Naive thymus-derived CD4-positive, alpha-beta T cell (primary cell): ENCODE measurements around the gene MCUB. TPM values are rescaled to one million over a fixed set of nuclear protein-coding genes. Genes with fewer than 3 reads are reported as not detected.

Source experiments
- ATAC-seq: fragments of 150-1000 bp; cut with Tn5 transposase; 2 replicates; pipeline ENCODE4 v1.10.0; 2021; ENCODE audit warnings: mild to moderate bottlenecking, moderate library complexity
- CTCF ChIA-PET: fragments of 350-600 bp; sonication (Branson Sonifier 250); formaldehyde crosslinking; loops from one replicate; lab custom pipeline; 2021; ENCODE audit warnings: antibody characterized with exemption; lab: Charles Lee
- POLR2A ChIA-PET: fragments of 350-600 bp; sonication (Branson Sonifier 250); formaldehyde crosslinking; loops from one replicate; lab custom pipeline; 2021; ENCODE audit warnings: antibody characterized with exemption, inconsistent platforms; lab: Charles Lee
- DNase-seq, 9 donors: peaks; one replicate each; pipeline versions ENCODE4 v3.0.0 to v3.0.0-alpha.2; 2020 to 2022; ENCODE audit warnings: mixed read lengths in 1 of 9
- H3K27ac ChIP-seq: one replicate; pipeline ENCODE4 v1.7.0; 2013; ENCODE audit warnings: mild to moderate bottlenecking, low read depth, low read length, moderate library complexity
- H3K27me3 ChIP-seq, 2 donors: one replicate each; pipeline ENCODE4 v1.7.0; 2013; ENCODE audit warnings: low read length in 2 of 2, mild to moderate bottlenecking in 2 of 2, moderate library complexity in 2 of 2; ENCODE audit not compliant: control insufficient read depth in 2 of 2, insufficient read depth in 2 of 2
- H3K36me3 ChIP-seq, 3 experiments: 1 replicate in 2 of 3; 2 replicates in 1 of 3; pipeline ENCODE4 v1.7.0; 2013; ENCODE audit warnings: low read length in 3 of 3, mild to moderate bottlenecking in 3 of 3, moderate library complexity in 1 of 3; ENCODE audit not compliant: insufficient read depth in 3 of 3, control insufficient read depth in 2 of 3
- H3K4me1 ChIP-seq, 2 donors: one replicate each; pipeline ENCODE4 v1.7.0; 2013; ENCODE audit warnings: low read length in 2 of 2, mild to moderate bottlenecking in 2 of 2, moderate library complexity in 1 of 2; ENCODE audit not compliant: control insufficient read depth in 2 of 2, insufficient read depth in 2 of 2
- H3K4me3 ChIP-seq: 2 replicates; pipeline ENCODE4 v1.7.0; 2013; ENCODE audit warnings: mild to moderate bottlenecking, low read length
- H3K9me3 ChIP-seq, 3 experiments: 1 replicate in 2 of 3; 2 replicates in 1 of 3; pipeline ENCODE4 v1.7.0; 2013; ENCODE audit warnings: low read length in 3 of 3; ENCODE audit not compliant: control insufficient read depth in 2 of 3
- H3K27ac Mint-ChIP-seq, 9 donors: one replicate each; pipeline ENCODE4 v1.8.0; 2020 to 2022; ENCODE audit warnings: mixed read lengths in 9 of 9, mild to moderate bottlenecking in 8 of 9, moderate library complexity in 5 of 9, inconsistent platforms in 2 of 9
- H3K27me3 Mint-ChIP-seq, 5 donors: one replicate each; pipeline ENCODE4 v1.8.0; 2021 to 2022; ENCODE audit warnings: mixed read lengths in 5 of 5, mild to moderate bottlenecking in 1 of 5
- H3K36me3 Mint-ChIP-seq, 5 donors: one replicate each; pipeline ENCODE4 v1.8.0; 2020 to 2022; ENCODE audit warnings: mixed read lengths in 5 of 5, mild to moderate bottlenecking in 3 of 5, inconsistent platforms in 1 of 5
- H3K4me1 Mint-ChIP-seq, 7 donors: one replicate each; pipeline ENCODE4 v1.8.0; 2020 to 2022; ENCODE audit warnings: mixed read lengths in 7 of 7, mild to moderate bottlenecking in 3 of 7, inconsistent platforms in 1 of 7
- H3K4me3 Mint-ChIP-seq, 10 donors: one replicate each; pipeline ENCODE4 v1.8.0; 2020 to 2022; ENCODE audit warnings: mild to moderate bottlenecking in 10 of 10, mixed read lengths in 10 of 10, moderate library complexity in 6 of 10, inconsistent platforms in 2 of 10
- H3K9me3 Mint-ChIP-seq, 11 donors: one replicate each; pipeline ENCODE4 v1.8.0; 2020 to 2022; ENCODE audit warnings: mixed read lengths in 11 of 11, mild to moderate bottlenecking in 4 of 11, inconsistent platforms in 1 of 11, moderate library complexity in 1 of 11
- intact Hi-C, 2 donors: fragments of 100-400 bp; cut with micrococcal nuclease; formaldehyde crosslinking; loops; one replicate each; pipeline ENCODE4 v1.15.1; 2023
- polyA plus RNA-seq, 2 donors: library from polyadenylated mRNA; unstranded; fragments of 300-500 nt; fragmentation: Illumina TruSeq; gene quantifications; one replicate each; pipeline ENCODE4 v1.2.3, GENCODE V29; 2021
- total RNA-seq, 6 experiments: library from RNA in 5 of 6; stranded (reverse) in 5 of 6; gene quantifications; 1 replicate in 5 of 6; 2 replicates in 1 of 6; pipeline ENCODE4 v1.2.3 and lab custom pipeline; 2021 to 2026

The MCUB gene
- total and polyA plus RNA-seq, 7 experiments from 2014 or later = 83.4 to 207 (median 164) TPM

DNA sequence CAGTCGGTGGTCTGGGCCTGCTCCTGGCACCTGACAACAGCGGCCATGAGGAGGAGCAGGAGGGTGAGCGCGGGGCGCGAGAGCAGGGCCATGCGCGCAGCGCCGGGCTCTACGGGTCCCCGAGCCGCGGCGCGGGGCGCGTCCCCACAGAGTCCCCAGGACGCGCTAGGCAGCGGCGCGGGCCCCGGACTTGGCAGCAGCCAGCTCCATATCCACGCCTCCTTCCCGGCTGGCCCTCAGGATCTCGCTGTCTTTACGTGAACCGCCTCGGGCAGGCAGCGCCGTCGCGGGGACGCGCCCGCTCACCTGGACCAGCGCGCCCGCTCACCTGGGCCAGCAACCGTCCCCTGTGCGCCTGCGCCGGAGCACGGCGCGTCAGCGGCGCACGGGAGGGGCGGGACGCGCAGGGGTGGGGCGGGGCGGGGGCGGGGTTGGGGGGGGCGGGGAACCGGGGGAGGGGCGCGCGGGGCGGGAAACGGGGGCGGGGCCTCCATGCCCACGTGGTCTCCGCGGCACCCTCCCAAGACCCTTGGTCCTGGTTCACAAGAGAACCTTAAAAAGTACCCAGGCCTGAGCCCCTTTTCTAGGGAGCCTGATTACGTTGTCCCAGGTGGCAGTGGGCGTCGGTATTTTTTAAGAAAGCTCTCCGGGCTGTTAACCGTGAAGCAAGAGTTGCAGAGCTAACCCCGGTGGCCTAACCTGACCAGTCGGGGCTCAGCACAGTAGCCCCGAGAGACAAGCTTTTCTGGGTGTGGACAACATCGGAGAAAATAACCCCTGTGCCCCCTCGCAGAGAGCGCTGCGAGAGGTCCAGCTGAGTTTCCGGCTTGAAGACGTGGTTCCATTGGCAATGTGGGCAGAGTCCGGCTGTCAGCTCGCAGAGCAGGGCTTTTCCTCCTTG lies 169.9 kb downstream of the MCUB start, which contains the start of gene PLA2G12A:
Gene PLA2G12A, minus strand, starts transcription at position 353 of the 901 bp plus-strand sequence. Its CDS starts 261 bp downstream, at position 92.
- peak within 1 kb of the TSS; percentile 64 to 95 (median 90) for H3K27ac Mint-ChIP-seq
- ATAC-seq = peak; percentile 96
- H3K27me3 ChIP-seq = no peaks in the 10 kb centered on the region

DNA sequence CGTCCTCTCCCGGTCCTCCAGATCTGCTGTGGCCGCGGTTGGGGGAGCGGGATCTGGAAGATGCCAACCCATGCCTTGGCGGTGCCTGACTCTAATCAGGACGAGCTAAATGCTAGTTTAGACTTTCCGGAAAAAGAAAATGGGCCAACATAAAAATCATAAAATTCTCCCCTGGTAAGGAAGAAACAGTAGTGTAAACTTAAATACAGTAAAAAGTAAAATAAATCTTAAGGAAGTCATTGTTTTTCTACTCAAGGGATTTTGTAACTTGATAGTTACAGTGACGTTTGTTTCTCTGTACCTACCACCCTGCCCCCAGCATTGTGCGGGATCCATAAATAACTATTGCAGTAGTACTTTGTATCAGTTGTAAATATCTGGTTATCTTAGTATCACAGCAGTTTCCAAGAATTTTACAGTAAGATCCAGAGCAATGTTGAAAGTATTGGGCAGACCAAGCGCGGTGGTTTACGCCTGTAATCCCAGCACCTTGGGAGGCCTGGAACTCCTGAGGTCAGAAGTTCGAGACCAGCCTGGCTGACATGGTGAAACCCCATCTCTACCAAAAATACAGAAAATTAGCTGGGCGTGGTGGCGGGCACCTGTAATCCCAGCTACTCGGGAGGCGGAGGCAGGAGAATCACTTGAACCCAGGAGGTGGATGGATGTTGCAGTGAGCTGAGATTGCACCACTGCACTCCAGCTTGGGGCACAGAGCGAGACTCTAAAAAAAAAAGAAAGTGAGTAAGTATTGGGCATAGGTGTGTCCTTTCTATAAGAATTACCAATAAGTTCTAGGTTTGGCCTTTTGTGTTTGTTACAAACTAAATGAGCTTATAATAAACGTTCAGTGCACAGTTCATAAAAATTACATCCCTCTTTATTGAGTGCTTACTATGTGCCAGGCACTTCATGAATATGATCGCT lies 170.8 kb downstream of the MCUB start:
- Histone ChIP-seq H3K36me3 (no peaks in the 10 kb centered on the region), H3K4me1 (peaks cover 10 to 14% of the 10 kb centered on the region in 2 donors), H3K27me3 (no peaks in the 10 kb centered on the region), H3K4me3 (peak overlapping the region; percentile 96), H3K9me3 (no peaks in the 10 kb centered on the region), H3K27ac (peak overlapping the region; percentile 68)
- CTCF ChIA-PET = interaction anchor here (0.6 to 1.5 kb wide), 3 partner anchors 27 to 298 kb away, joined by 3 to 7 read pairs (median 3); partner anchors contain the start of genes CASP6 and SEC24B
- H3K36me3 Mint-ChIP-seq = peaks cover 0 to 14% (median 12%) of the 10 kb centered on the region in 5 donors
- no peaks in the 10 kb centered on the region for H3K9me3 Mint-ChIP-seq
- no peak for DNase-seq
- ATAC-seq = no peak
- H3K4me3 Mint-ChIP-seq = peak overlapping the region; percentile 83 to 96 (median 88)
- POLR2A ChIA-PET = interaction anchor here (0.6 to 1.7 kb wide), 8 partner anchors 19 to 1112 kb away, joined by 3 to 7 read pairs (median 4); partner anchors contain the start of genes CASP6, MCUB and SEC24B
- H3K27ac Mint-ChIP-seq = peak overlapping the region; percentile 40 to 92 (median 84)
- peaks cover 0 to 4% (median 0%) of the 10 kb centered on the region in 5 donors for H3K27me3 Mint-ChIP-seq
- intact Hi-C loops = loop anchor here (1.0 kb wide), 4 partner anchors 84 to 298 kb away; partner anchors contain the start of genes GAR1 (in 2 of the 2), SEC24B (in 2 of the 2) and MCUB (in 1 of the 2)
- H3K4me1 Mint-ChIP-seq = peaks cover 12 to 36% (median 28%) of the 10 kb centered on the region in 7 donors

More for the DNA sequence above, 169.9 kb downstream of the MCUB start, which contains the start of gene PLA2G12A:
- DNase-seq = peak; percentile 75 to 91 (median 86)
- Mint-ChIP-seq H3K9me3 (no peaks in the 10 kb centered on the region), H3K36me3 (peaks cover 0 to 16% (median 13%) of the 10 kb centered on the region in 5 donors), H3K27me3 (peaks cover 0 to 4% (median 0%) of the 10 kb centered on the region in 5 donors), H3K4me3 (peak within 1 kb of the TSS; percentile 88 to 96 (median 92)), H3K4me1 (peaks cover 12 to 39% (median 30%) of the 10 kb centered on the region in 7 donors)
- ChIA-PET POLR2A (interaction anchor here (0.6 to 1.7 kb wide), 10 partner anchors 18 to 297 kb away, joined by 3 to 7 read pairs (median 4); partner anchors contain the start of genes CASP6, MCUB and SEC24B), CTCF (interaction anchor here (0.6 to 1.5 kb wide), 3 partner anchors 26 to 297 kb away, joined by 3 to 7 read pairs (median 3); partner anchors contain the start of genes CASP6 and SEC24B)
- intact Hi-C loops = loop anchor here (1.0 to 5.0 kb wide), 8 partner anchors 15 to 1080 kb away; partner anchors contain the start of genes CASP6 (in 2 of the 2), GAR1 (in 2 of the 2), SEC24B (in 2 of the 2) and MCUB (in 1 of the 2)
- H3K4me3 ChIP-seq = peak within 1 kb of the TSS; percentile 96
- peaks cover 10 to 14% of the 10 kb centered on the region in 2 donors for H3K4me1 ChIP-seq
- no peaks in the 10 kb centered on the region for H3K9me3 ChIP-seq
- H3K27ac ChIP-seq = peak within 1 kb of the TSS; percentile 78
- no peaks in the 10 kb centered on the region for H3K36me3 ChIP-seq

DNA sequence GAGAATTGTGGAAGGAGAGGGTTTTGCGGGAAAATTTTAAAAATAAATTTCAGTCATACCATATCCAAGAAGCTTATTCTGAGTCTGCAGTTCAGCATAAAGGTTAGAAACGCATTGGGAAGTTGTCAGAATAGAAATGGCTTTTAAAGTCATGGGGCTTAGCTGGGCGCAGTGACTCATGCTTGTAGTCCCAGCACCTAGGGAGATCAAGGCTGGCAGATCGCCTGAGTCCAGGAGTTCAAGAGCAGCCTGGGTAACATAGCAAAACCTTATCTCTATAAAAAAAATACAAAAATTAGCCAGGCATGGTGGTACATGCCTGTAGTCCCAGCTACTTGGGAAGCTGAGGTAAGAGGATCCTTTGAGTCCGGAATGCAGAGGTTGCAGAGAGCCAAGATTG lies 173.7 kb downstream of the MCUB start:
- Mint-ChIP-seq H3K27me3 (peaks cover 0 to 11% (median 0%) of the 10 kb centered on the region in 5 donors), H3K9me3 (no peaks in the 10 kb centered on the region), H3K4me1 (peaks cover 2 to 13% (median 10%) of the 10 kb centered on the region in 7 donors), H3K27ac (no peak overlapping the region), H3K4me3 (no peak overlapping the region), H3K36me3 (no peaks in the 10 kb centered on the region)
- no peaks in the 10 kb centered on the region for H3K9me3 ChIP-seq
- no peaks in the 10 kb centered on the region for H3K27me3 ChIP-seq
- H3K4me1 ChIP-seq = peaks cover 8 to 11% of the 10 kb centered on the region in 2 donors
- ATAC-seq (no peak), DNase-seq (no peak)
- ChIA-PET CTCF (no interaction called here), POLR2A (no interaction called here)
- H3K27ac ChIP-seq = no peak overlapping the region
- no peaks in the 10 kb centered on the region for H3K36me3 ChIP-seq
- intact Hi-C loops = no loop called here
- H3K4me3 ChIP-seq = no peak overlapping the region

DNA sequence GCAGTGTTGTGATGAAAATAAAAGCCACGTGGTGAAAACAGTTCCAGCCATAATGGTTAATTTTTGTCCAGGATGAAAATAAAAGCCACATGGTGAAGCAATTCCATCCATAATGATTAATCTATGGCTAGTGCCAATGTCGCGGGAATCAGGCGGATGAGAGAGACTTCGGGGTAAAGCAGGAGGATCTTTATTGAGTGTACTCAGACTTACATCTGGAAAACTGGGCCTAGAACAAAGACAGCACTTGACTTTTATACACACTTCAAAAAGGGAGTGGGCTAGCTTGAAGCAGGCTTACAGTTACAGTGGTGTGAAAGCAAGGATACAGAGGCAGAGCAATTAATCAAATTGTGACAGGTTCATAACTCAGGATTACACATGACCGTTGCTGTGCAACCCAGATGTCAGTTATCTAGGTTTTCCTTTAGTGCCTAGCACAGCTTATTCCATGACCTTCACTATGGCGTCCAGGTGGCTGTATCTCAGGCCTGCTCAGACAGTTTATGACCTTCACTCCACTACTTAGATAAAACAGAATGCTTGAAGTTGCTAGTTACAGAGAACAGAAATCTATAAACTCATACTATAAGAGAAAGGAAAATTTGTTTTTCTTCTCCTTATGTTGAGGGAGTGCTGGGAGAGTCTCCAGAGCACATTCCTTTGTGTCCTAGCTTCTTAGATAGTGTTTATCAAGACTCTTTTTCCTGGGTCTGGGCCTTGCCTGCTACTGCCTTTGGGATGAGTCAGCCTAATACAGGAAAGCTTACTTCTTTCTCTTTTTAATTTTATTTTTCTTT lies 175.7 kb downstream of the MCUB start:
- POLR2A ChIA-PET = no interaction called here
- H3K4me1 Mint-ChIP-seq = peaks cover 0 to 2% (median 0%) of the 10 kb centered on the region in 7 donors
- Histone ChIP-seq H3K4me3 (no peak overlapping the region), H3K27ac (no peak overlapping the region), H3K36me3 (no peaks in the 10 kb centered on the region), H3K9me3 (no peaks in the 10 kb centered on the region), H3K4me1 (no peaks in the 10 kb centered on the region), H3K27me3 (peaks cover 0 to 4% of the 10 kb centered on the region in 2 donors)
- peaks cover 0 to 24% (median 0%) of the 10 kb centered on the region in 5 donors for H3K27me3 Mint-ChIP-seq
- CTCF ChIA-PET = interaction anchor here (0.9 kb wide), 1 partner anchor 32 kb away, joined by 3 read pairs; the partner anchor contains the start of gene CASP6
- DNase-seq = no peak
- intact Hi-C loops = no loop called here
- H3K27ac Mint-ChIP-seq = no peak overlapping the region
- H3K4me3 Mint-ChIP-seq = no peak overlapping the region
- no peaks in the 10 kb centered on the region for H3K36me3 Mint-ChIP-seq
- no peaks in the 10 kb centered on the region for H3K9me3 Mint-ChIP-seq
- no peak for ATAC-seq
